SK-N-SH treated with all-trans-retinoic acid at 6 μM for 48 hours (cell line): ENCODE measurements around the gene DNAJC5G.
"Not testable (repeated sequence)": the region's sequence is repeated elsewhere in the genome, so short reads cannot be mapped to it uniquely, and the experiment has no call there.

ENCODE experiments used
- ARNTL ChIP-seq: fragments of 450-650 bp; formaldehyde crosslinking; IDR thresholded peaks from 2 replicates; pipeline ENCODE4 v1.5.0; 2020; ENCODE audit warnings: low read depth, mild to moderate bottlenecking, moderate library complexity, borderline replicate concordance
- BACH2 ChIP-seq: fragments of 250-450 bp; sonication (Bioruptor Pico); IDR thresholded peaks from 2 replicates; pipeline ENCODE4 v1.9.0; 2021; ENCODE audit warnings: mild to moderate bottlenecking, borderline replicate concordance
- CREB5 ChIP-seq: fragments of 250-450 bp; sonication (Bioruptor Pico); IDR thresholded peaks from 2 replicates; pipeline ENCODE4 v1.5.1; 2020; ENCODE audit warnings: low read depth, mild to moderate bottlenecking, moderate library complexity
- CSDC2 ChIP-seq: fragments of 250-450 bp; sonication (Bioruptor Pico); IDR thresholded peaks from 2 replicates; pipeline ENCODE4 v1.5.0; 2020; ENCODE audit warnings: mild to moderate bottlenecking, moderate library complexity
- ESRRG ChIP-seq: fragments of 250-450 bp; sonication (Bioruptor Pico); IDR thresholded peaks from 2 replicates; pipeline ENCODE4 v1.6.1; 2021; ENCODE audit warnings: mild to moderate bottlenecking
- ISL1 ChIP-seq: fragments of 250-450 bp; sonication (Bioruptor Pico); IDR thresholded peaks from 2 replicates; pipeline ENCODE4 v2.1.2; 2022; ENCODE audit warnings: mild to moderate bottlenecking, moderate library complexity
- PATZ1 ChIP-seq: fragments of 250-450 bp; sonication (Bioruptor Pico); IDR thresholded peaks from 2 replicates; pipeline ENCODE4 v1.8.0; 2020; ENCODE audit warnings: mild to moderate bottlenecking, moderate library complexity, borderline replicate concordance
- TOX ChIP-seq: fragments of 250-450 bp; sonication (Bioruptor Pico); IDR thresholded peaks from 2 replicates; pipeline ENCODE4 v1.8.0; 2021; ENCODE audit warnings: mild to moderate bottlenecking, moderate library complexity, borderline replicate concordance
- ZC3H10 ChIP-seq: fragments of 250-450 bp; sonication (Bioruptor Pico); IDR thresholded peaks from 2 replicates; pipeline ENCODE4 v1.5.1; 2021; ENCODE audit warnings: mild to moderate bottlenecking, moderate library complexity
- ZFP3 ChIP-seq: fragments of 250-450 bp; sonication (Bioruptor Pico); IDR thresholded peaks from 2 replicates; pipeline ENCODE4 v1.5.0; 2020; ENCODE audit warnings: mild to moderate bottlenecking, moderate library complexity

- not testable (repeated sequence) for TF ChIP-seq TOX (CRISPR knock-in tag); ARNTL (CRISPR knock-in tag); PATZ1 (CRISPR knock-in tag); ESRRG; CREB5 (CRISPR knock-in tag); ISL1; ZFP3; BACH2; ZC3H10; CSDC2 (CRISPR knock-in tag)
Measured at GRCh38 chr2:27268296-27268695, 6.9 kb upstream of the DNAJC5G start.
